K562 (cell line): ENCODE results near the gene TCAF1. TPM values are rescaled to one million over a fixed set of nuclear protein-coding genes. Genes with fewer than 3 reads are reported as not detected.
A peak's percentile ranks its signal among the peaks of the same experiment; 100 is the strongest.
"Not testable (repeated sequence)": the region's sequence is repeated elsewhere in the genome, so short reads cannot be mapped to it uniquely, and the experiment has no call there.

Experiments used
- ATAC-seq: fragments of 200-7000 bp; cut with Tn5 transposase; 3 replicates; pipeline ENCODE4 v1.9.1; 2020; ENCODE audit warnings: moderate library complexity
- BruUV-seq: library from RNA; stranded (reverse); fragments of 400-500 nt; replicated peaks from 2 replicates; lab custom pipeline; 2021; lab: Mats Ljungman, UMichigan
- CTCF ChIA-PET: fragments of 300-600 bp; formaldehyde crosslinking; extraction: SDS; loops from one replicate; lab custom pipeline; 2021; ENCODE audit warnings: low intra/inter-chr PET ratio; lab: Yijun Ruan, JAX
- POLR2A ChIA-PET: fragments of 300-600, 350-650 bp; sonication (Branson Sonifier 250); formaldehyde crosslinking; extraction: SDS; loops from one replicate; lab custom pipeline; 2021; ENCODE audit warnings: antibody characterized with exemption, inconsistent platforms; lab: Yijun Ruan, JAX
- DNase-seq, 4 experiments: peaks; one replicate each; pipeline versions ENCODE4 v3.0.0 to v3.0.0-alpha.2; 2011 to 2018; ENCODE audit warnings: low spot score in 3 of 4, mixed read lengths in 3 of 4; ENCODE audit errors: extremely low read depth in 1 of 4
- FAIRE-seq: peaks from 2 replicates; lab custom pipeline; 2011; peaks lifted over from hg19 to GRCh38; lab: Jason Lieb, UNC
- H2AFZ ChIP-seq: 2 replicates; pipeline ENCODE4 v1.6.0; 2011; ENCODE audit warnings: low read depth, low read length, control low read depth, inconsistent platforms
- H3K27ac ChIP-seq: fragments of 200-600 bp; 3 replicates; pipeline ENCODE4 v1.8.0; 2011; ENCODE audit warnings: low read depth, mild to moderate bottlenecking, control low read depth, inconsistent platforms, low read length, moderate library complexity, mixed read lengths; ENCODE audit errors: extremely low read depth
- H3K27me3 ChIP-seq, 2 experiments: fragments of 300-600 bp in 1 of 2; 2 replicates in 1 of 2; 3 replicates in 1 of 2; pipeline versions ENCODE4 v1.6.0 to v1.8.0; 2011; ENCODE audit warnings: inconsistent platforms in 2 of 2, low read length in 2 of 2, mild to moderate bottlenecking in 1 of 2, mixed read lengths in 1 of 2, moderate library complexity in 1 of 2; ENCODE audit not compliant: control insufficient read depth in 2 of 2, insufficient read depth in 2 of 2
- H3K36me3 ChIP-seq: fragments of 300-600 bp; 3 replicates; pipeline ENCODE4 v1.8.0; 2011; ENCODE audit warnings: mild to moderate bottlenecking, low read length, inconsistent platforms; ENCODE audit not compliant: control insufficient read depth, insufficient read depth
- H3K4me1 ChIP-seq, 2 experiments: fragments of 200-600 bp in 1 of 2; replicated peaks in 1 of 2; 2 replicates in 1 of 2; 3 replicates in 1 of 2; pipeline versions ENCODE4 v1.5.1 to v1.8.0; 2011; ENCODE audit warnings: inconsistent platforms in 2 of 2, low read length in 2 of 2, mild to moderate bottlenecking in 1 of 2, mixed read lengths in 1 of 2, moderate library complexity in 1 of 2; ENCODE audit not compliant: control insufficient read depth in 2 of 2, insufficient read depth in 2 of 2
- H3K4me2 ChIP-seq: 2 replicates; pipeline ENCODE4 v1.6.1; 2011; ENCODE audit warnings: low read length, control low read depth, inconsistent platforms, mixed read lengths; ENCODE audit not compliant: insufficient read depth
- H3K4me3 ChIP-seq: fragments of 200-600 bp; sonication (generic), shearing (Covaris generic); 2 replicates; pipeline ENCODE4 v1.5.1; 2016; ENCODE audit warnings: control low read depth, inconsistent platforms
- H3K79me2 ChIP-seq: fragments of 200-600 bp; 3 replicates; pipeline ENCODE4 v1.8.0; 2011; ENCODE audit warnings: low read length, inconsistent platforms; ENCODE audit not compliant: control insufficient read depth, insufficient read depth
- H3K9ac ChIP-seq, 2 experiments: 2 replicates each; pipeline versions ENCODE4 v1.6.0 to v1.6.1; 2011; ENCODE audit warnings: low read depth in 2 of 2, low read length in 2 of 2, control low read depth in 1 of 2, inconsistent platforms in 1 of 2, mild to moderate bottlenecking in 1 of 2, mixed read lengths in 1 of 2; ENCODE audit not compliant: insufficient read depth in 1 of 2
- H3K9me1 ChIP-seq: one replicate; pipeline ENCODE4 v1.6.0; 2011; ENCODE audit warnings: inconsistent platforms, mild to moderate bottlenecking, low read length, moderate library complexity; ENCODE audit not compliant: control insufficient read depth, insufficient read depth
- H3K9me3 ChIP-seq: replicated peaks from 2 replicates; pipeline ENCODE4 v1.5.1; 2011; ENCODE audit warnings: low read depth, low read length, inconsistent platforms; ENCODE audit not compliant: control insufficient read depth, insufficient read depth
- H4K20me1 ChIP-seq: replicated peaks from 2 replicates; pipeline ENCODE4 v1.6.1; 2011; ENCODE audit warnings: low read length, inconsistent platforms, mixed read lengths; ENCODE audit not compliant: control insufficient read depth, insufficient read depth
- WGBS: fragments of 100-300 bp; shearing (Covaris generic); methylation state at CpG from one replicate; pipeline ENCODE4 v1.1.6; 2016; ENCODE audit warnings: low coverage, mixed read lengths; ENCODE audit not compliant: insufficient coverage; ENCODE audit errors: missing lambda C conversion rate; 5-methylcytosine and 5-hydroxymethylcytosine counted together
- in situ Hi-C: fragments of 300-500 bp; cut with MboI; formaldehyde crosslinking; loops from 4 replicates; pipeline ENCODE4 v1.15.0; 2018; ENCODE audit warnings: inconsistent platforms, mixed read lengths
- intact Hi-C: fragments of 100-400 bp; cut with micrococcal nuclease; formaldehyde crosslinking; loops from 2 replicates; pipeline ENCODE4 v1.14.2; 2022
- polyA plus RNA-seq, 8 experiments: library from polyadenylated mRNA; depleted of rRNA in 4 of 8; stranded (reverse) in 5 of 8; unstranded in 3 of 8; fragments of >200 nt; fragmentation: Nextera tagmentation in 2 of 8; fragmentation: Illumina TruSeq in 1 of 8; extraction: Ambion mirVana in 2 of 8; extraction: Trizol in 1 of 8; gene quantifications; 2 replicates each; pipeline versions ENCODE4 v1.2.1 to v1.2.3, GENCODE V29; 2011 to 2014; ENCODE audit warnings: inconsistent platforms in 1 of 8, missing spikeins in 1 of 8
- total RNA-seq, 7 experiments: library from RNA; depleted of rRNA in 6 of 7; stranded (reverse); fragments of >200 nt in 6 of 7; fragmentation: Illumina TruSeq in 2 of 7; extraction: Trizol in 2 of 7; gene quantifications; 2 replicates each; pipeline versions ENCODE4 v1.2.1 to v1.2.3, GENCODE V29; 2011 to 2021; ENCODE audit warnings: low replicate concordance in 1 of 7

The TCAF1 gene
- total and polyA plus RNA-seq, 9 of the 15 experiments (the other 6 are each of a cell fraction or from before 2014, with no cell fraction given) = 6.2 to 52.2 (median 24.4) TPM

DNA sequence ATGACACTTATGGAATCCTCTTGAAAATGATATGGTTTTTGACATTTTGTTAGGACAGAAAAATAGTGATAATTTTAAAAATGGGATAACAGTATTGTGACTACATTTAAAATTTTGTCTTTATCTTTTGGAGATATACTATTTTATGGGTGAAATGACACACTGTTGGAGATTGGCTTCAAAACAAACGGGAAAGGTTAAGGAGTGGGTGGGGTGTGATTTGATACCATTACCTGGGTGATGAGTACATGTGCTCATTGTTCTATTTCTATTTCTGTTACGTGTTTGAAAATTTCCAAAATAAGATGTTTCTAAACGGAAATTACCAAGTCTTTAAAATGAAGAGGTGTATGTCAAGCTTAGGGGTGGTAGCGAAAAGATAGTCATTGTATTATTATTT is 28.7 kb downstream of the TCAF1 start:
- CTCF ChIA-PET = not testable (repeated sequence)
- WGBS = 82% methylated on average over 3 of the region's 4 CpGs

DNA sequence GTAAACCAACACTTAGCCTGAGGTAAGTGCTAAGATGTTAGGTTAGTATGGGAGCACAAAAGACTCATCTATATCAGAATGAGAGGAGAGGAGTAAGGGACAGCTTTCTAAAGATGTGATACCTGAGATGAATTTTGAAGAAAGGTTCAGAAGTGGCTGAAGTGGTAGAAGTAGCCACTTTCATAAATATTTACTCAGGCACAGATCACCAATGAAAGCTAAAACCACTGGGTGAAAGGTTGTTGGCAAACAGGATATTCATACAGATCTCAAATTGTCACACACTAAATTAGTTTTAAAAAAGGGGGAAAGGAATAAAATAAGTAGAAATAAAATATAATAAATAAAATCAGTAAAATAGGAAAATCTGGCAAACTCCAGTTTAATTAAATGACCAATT is 30.4 kb downstream of the TCAF1 start:
- H3K4me3 ChIP-seq, POLR2A ChIA-PET, H3K79me2 ChIP-seq, H3K4me2 ChIP-seq, H3K27me3 ChIP-seq, H3K9ac ChIP-seq, H2AFZ ChIP-seq, CTCF ChIA-PET, H4K20me1 ChIP-seq, H3K9me3 ChIP-seq, intact Hi-C loops, ATAC-seq, DNase-seq, H3K9me1 ChIP-seq, H3K4me1 ChIP-seq, H3K27ac ChIP-seq, BruUV-seq: not testable (repeated sequence)
- peak; percentile 15 for FAIRE-seq
- peaks cover 16% of the 10 kb centered on the region; the same call in 2 of the 3 replicates for H3K36me3 ChIP-seq
- in situ Hi-C loops = loop anchor here (5.0 kb wide), 1 partner anchor 284 kb away; no protein-coding TSS in a partner anchor

More for the DNA sequence above, 28.7 kb downstream of the TCAF1 start:
- POLR2A ChIA-PET, H3K4me3 ChIP-seq, FAIRE-seq, H3K27ac ChIP-seq, H3K27me3 ChIP-seq, intact Hi-C loops, ATAC-seq, H2AFZ ChIP-seq, DNase-seq, H3K9me1 ChIP-seq, H3K9me3 ChIP-seq, H3K79me2 ChIP-seq, H3K4me1 ChIP-seq, BruUV-seq, H4K20me1 ChIP-seq, H3K4me2 ChIP-seq, H3K9ac ChIP-seq: not testable (repeated sequence)
- H3K36me3 ChIP-seq = peaks cover 16% of the 10 kb centered on the region; the same call in 2 of the 3 replicates
- in situ Hi-C loops = loop anchor here (5.0 kb wide), 1 partner anchor 286 kb away; no protein-coding TSS in a partner anchor

DNA sequence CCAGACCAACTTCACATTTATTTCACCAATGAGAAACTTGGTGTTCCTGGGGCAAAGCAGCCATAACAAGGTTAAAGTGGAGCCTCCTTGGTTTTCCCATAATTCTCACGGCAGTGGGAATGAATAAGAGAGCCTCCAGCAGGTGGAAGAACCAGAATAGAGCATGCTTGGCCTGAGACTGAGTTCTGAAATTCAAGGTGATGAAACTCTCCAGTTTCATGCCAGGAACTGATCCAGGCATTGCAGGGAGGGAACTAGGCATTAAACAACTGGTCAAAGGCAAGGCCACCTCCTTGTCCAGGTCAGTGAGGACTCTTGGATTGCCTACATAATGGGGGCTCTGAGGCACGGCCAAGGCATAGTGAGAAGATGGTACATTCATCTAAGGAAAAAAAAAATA is 44.0 kb downstream of the TCAF1 start:
- H3K27ac ChIP-seq, H3K27me3 ChIP-seq, in situ Hi-C loops, H3K9me1 ChIP-seq, CTCF ChIA-PET, H3K9ac ChIP-seq, BruUV-seq, H3K4me3 ChIP-seq, H3K4me1 ChIP-seq, H2AFZ ChIP-seq, H3K79me2 ChIP-seq, DNase-seq, H3K36me3 ChIP-seq, H4K20me1 ChIP-seq, FAIRE-seq, H3K4me2 ChIP-seq, POLR2A ChIA-PET, intact Hi-C loops, ATAC-seq, H3K9me3 ChIP-seq: not testable (repeated sequence)
- no CpG with 5 or more reads among the region's 2 CpGs for WGBS

DNA sequence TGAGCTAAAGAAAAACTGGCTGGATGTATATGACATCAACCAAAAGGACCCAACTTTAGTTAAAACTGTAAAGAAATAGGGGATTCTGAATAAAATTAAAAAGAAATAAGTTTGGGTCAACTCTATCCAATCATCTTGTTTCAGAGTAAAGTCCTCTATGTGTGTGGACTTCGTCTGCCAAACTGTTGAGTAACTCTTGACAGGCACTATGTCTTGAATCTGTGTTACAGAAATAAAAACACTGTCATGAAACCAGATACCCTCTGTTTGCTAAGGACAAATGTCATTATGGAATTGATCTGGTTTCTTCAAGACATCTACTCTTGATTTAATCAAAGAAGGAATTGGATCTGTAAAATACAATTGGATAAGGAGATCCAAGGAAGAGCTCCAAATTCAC is 46.5 kb downstream of the TCAF1 start:
- H3K79me2 ChIP-seq, POLR2A ChIA-PET, H3K36me3 ChIP-seq, ATAC-seq, H3K9me3 ChIP-seq, in situ Hi-C loops, H4K20me1 ChIP-seq, H3K4me2 ChIP-seq, BruUV-seq, CTCF ChIA-PET, H3K9ac ChIP-seq, H3K9me1 ChIP-seq, H3K4me3 ChIP-seq, intact Hi-C loops, H3K27ac ChIP-seq, DNase-seq, H3K4me1 ChIP-seq, H3K27me3 ChIP-seq, H2AFZ ChIP-seq: not testable (repeated sequence)
- WGBS = no CpG with 5 or more reads among the region's 1 CpG
- FAIRE-seq = peak; percentile 42
